ENCODE data around the gene TTC33.
"Not testable (repeated sequence)": the region's sequence is repeated elsewhere in the genome, so short reads cannot be mapped to it uniquely, and the experiment has no call there.

TTC33 gene

DNA sequence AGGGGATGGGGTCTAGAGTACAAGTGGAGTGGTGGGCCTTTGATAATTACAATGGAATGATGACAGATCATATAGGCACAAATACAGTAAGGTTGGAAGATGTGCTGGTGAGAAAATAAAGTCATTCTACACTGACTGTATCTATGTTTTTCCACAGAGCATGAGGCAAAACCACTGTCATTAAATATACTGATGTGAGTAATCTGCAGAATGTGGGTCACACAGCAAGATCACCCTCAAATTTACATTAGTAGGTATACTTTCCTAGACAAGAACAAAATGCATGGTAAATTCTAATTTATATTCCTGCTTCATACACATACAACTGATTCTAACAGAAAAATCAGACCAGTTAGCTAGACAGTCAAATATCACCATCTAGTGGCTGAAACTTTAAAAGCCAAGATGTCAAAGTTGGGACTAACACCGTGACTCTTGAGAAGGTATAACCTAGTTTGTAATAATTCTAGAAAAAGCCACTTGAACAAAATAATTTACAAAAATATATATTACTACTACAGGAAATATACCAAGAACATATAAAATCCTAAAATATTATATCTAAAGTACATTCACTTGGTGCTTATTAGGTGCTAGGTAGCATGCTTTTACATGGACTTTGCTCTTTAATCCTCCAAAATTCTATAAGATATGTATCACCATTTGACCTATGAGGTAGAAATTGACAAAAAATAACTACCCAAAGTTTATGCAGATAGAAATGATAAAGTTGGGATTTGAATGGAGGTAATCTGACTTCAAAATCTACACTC lies 19.5 kb downstream of the TTC33 start:
- peaks cover 0 to 19% (median 2%) of the 10 kb centered on the region in 4 donors for H3K4me1 ChIP-seq
- peaks cover 0 to 4% (median 0%) of the 10 kb centered on the region in 3 donors for H3K9me3 ChIP-seq
- H3K4me3 ChIP-seq, result no peak overlapping the region
- H3K27me3 ChIP-seq, result no peaks in the 10 kb centered on the region
- TF ChIP-seq, protein P1, sequence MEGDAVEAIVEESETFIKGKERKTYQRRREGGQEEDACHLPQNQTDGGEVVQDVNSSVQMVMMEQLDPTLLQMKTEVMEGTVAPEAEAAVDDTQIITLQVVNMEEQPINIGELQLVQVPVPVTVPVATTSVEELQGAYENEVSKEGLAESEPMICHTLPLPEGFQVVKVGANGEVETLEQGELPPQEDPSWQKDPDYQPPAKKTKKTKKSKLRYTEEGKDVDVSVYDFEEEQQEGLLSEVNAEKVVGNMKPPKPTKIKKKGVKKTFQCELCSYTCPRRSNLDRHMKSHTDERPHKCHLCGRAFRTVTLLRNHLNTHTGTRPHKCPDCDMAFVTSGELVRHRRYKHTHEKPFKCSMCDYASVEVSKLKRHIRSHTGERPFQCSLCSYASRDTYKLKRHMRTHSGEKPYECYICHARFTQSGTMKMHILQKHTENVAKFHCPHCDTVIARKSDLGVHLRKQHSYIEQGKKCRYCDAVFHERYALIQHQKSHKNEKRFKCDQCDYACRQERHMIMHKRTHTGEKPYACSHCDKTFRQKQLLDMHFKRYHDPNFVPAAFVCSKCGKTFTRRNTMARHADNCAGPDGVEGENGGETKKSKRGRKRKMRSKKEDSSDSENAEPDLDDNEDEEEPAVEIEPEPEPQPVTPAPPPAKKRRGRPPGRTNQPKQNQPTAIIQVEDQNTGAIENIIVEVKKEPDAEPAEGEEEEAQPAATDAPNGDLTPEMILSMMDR (IDR thresholded peaks at IDR 0.05), result peak; percentile 55 to 68
- intact Hi-C loops (cut with DNase I; ENCODE audit: low total_unique reads), result loop anchor here (5.0 kb wide), 1 partner anchor 1159 kb away; no protein-coding TSS in a partner anchor
- DNase-seq, result no peak
- peaks cover 13 to 18% (median 18%) of the 10 kb centered on the region in 3 donors for H3K36me3 ChIP-seq
- H3K27ac ChIP-seq, result no peak overlapping the region

DNA sequence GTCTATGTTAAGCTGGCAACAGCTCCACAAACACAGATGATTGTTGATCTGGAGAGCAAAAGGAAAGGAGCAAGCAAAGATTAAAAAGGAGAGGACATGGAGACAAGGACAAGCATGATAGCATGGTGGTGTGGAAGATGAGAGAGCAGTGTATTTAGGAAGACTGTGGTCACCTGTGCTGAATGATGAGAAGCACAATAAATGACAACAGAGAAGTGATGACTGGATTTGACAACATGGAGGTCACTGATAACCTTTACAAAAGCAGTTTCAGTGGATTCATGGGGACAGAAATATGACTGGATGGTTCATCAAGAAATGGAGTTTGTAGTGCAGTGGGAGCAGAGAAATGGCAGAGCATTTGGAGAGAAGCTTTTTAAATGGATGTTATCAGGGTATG lies 20.2 kb downstream of the TTC33 start:
- peaks cover 0 to 4% (median 0%) of the 10 kb centered on the region in 3 donors for H3K9me3 ChIP-seq
- intact Hi-C loops (cut with DNase I; ENCODE audit: low total_unique reads), result loop anchor here (5.0 kb wide), 1 partner anchor 1158 kb away; no protein-coding TSS in a partner anchor
- H3K27ac ChIP-seq, result no peak overlapping the region
- H3K4me1 ChIP-seq, result peaks cover 0 to 19% (median 2%) of the 10 kb centered on the region in 4 donors
- DNase-seq, result no peak
- H3K27me3 ChIP-seq, result no peaks in the 10 kb centered on the region
- H3K4me3 ChIP-seq, result no peak overlapping the region
- TF ChIP-seq, protein P1 (IDR thresholded peaks at IDR 0.05), result no peak
- H3K36me3 ChIP-seq, result peaks cover 6 to 11% (median 11%) of the 10 kb centered on the region in 3 donors

DNA sequence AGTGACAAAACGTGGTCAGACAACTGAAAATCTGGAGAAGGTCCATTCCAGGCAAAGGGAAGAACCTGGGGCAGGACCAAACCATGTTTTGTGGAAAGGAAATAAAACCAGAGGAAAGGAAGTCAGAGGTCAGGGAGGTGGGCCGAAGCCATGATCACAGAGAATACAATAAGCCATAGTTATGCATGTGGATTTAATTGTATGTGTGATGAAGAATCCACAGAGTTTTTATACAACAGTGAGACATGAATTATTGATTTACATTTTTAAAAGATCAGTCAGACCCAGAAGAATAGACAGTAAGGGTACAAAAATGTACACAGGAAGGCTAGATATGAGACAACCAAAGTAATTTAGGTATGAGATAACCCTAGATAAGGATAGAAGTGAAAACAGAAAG lies 20.8 kb downstream of the TTC33 start:
- no peak overlapping the region for H3K27ac ChIP-seq
- peaks cover 0 to 21% (median 2%) of the 10 kb centered on the region in 4 donors for H3K4me1 ChIP-seq
- intact Hi-C loops (cut with DNase I; ENCODE audit: low total_unique reads), result loop anchor here (5.0 kb wide), 1 partner anchor 1158 kb away; no protein-coding TSS in a partner anchor
- H3K4me3 ChIP-seq, result no peak overlapping the region
- no peak for DNase-seq
- TF ChIP-seq, protein P1 (IDR thresholded peaks at IDR 0.05), result no peak
- no peaks in the 10 kb centered on the region for H3K9me3 ChIP-seq
- no peaks in the 10 kb centered on the region for H3K27me3 ChIP-seq
- peaks cover 0 to 7% (median 5%) of the 10 kb centered on the region in 3 donors for H3K36me3 ChIP-seq

DNA sequence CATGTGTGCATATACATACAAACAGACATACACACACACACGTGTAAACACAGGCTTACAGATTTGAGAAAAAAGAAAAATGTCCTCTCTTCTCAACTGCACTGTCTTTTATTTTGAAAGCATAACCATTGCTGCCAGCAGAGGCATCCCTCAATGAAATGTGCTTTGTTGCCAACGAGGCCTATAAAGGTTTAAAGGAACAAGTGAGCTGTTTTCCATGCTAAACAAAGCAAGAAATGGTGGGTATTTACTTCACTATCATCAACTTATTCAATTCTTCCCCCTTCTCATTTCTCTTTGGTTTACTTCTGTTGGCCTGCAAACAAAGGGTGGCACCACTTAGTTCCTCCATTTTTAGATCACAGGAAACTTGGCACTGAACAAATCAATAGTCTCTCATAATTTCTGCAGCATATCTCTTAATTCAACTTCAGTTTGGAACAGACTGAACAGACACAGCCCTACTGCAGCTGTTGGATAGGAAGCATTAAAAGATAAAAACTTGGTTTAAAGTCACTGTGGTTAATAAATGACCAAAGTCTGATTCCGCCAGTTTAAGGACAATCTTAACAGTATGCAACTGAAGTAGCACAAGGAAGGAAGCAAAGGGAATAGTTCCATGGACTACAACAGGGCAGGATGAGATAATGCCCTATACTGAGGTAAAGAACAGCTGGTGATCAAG lies 21.7 kb downstream of the TTC33 start:
- H3K9me3 ChIP-seq, result no peaks in the 10 kb centered on the region
- no peaks in the 10 kb centered on the region for H3K27me3 ChIP-seq
- DNase-seq, result no peak
- peaks cover 0 to 26% (median 2%) of the 10 kb centered on the region in 4 donors for H3K4me1 ChIP-seq
- no peak overlapping the region for H3K27ac ChIP-seq
- intact Hi-C loops (cut with DNase I; ENCODE audit: low total_unique reads), result no loop called here
- no peak overlapping the region for H3K4me3 ChIP-seq
- TF ChIP-seq, protein P1 (IDR thresholded peaks at IDR 0.05), result no peak
- H3K36me3 ChIP-seq, result no peaks in the 10 kb centered on the region

DNA sequence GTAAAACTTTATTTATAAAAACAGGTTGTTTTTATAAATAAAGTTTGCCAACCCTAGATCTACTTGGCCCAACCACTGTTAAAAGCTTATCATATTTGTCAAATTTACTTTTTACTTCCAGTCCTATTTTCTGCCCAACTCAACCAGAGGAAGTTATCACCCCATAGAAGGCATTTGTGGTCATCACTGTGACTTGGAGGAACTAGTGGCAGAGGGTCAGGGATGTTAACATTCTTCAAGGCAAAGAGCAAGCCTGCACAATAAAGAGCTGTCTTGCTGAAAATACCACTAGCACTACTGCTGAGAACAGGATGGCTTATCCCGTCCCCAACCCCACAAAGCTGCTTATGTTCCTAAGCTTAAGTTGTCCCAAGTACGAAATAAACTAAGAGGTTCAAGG lies 22.3 kb downstream of the TTC33 start:
- H3K9me3 ChIP-seq, result no peaks in the 10 kb centered on the region
- H3K27me3 ChIP-seq, result no peaks in the 10 kb centered on the region
- H3K4me3 ChIP-seq, result no peak overlapping the region
- TF ChIP-seq, protein P1 (IDR thresholded peaks at IDR 0.05), result no peak
- intact Hi-C loops (cut with DNase I; ENCODE audit: low total_unique reads), result no loop called here
- no peaks in the 10 kb centered on the region for H3K36me3 ChIP-seq
- peaks cover 0 to 26% (median 2%) of the 10 kb centered on the region in 4 donors for H3K4me1 ChIP-seq
- no peak for DNase-seq
- H3K27ac ChIP-seq, result no peak overlapping the region

DNA sequence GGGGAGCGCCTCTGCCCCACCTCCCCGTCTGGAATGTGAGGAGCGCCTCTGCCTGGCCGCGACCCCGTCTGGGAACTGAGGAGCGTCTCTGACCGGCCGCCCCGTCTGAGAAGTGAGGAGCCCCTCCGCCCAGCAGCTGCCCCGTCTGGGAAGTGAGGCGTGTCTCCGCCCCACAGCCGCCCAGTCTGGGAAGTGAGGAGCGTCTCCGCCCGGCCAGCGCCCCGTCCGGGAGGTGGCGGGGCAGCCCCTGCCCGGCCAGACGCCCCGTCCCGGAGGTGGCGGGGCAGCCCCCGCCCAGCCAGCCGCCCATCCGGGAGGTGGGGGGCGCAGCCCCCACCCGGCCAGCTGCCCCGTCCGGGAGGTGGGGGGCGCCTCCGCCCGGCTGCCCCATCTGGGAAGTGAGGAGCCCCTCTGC lies 33.3 kb downstream of the TTC33 start:
- H3K36me3 ChIP-seq, result peaks cover 31 to 43% (median 35%) of the 10 kb centered on the region in 3 donors
- H3K4me1 ChIP-seq; H3K9me3 ChIP-seq; H3K4me3 ChIP-seq; H3K27ac ChIP-seq; DNase-seq; intact Hi-C loops (cut with DNase I; ENCODE audit: low total_unique reads); H3K27me3 ChIP-seq: not testable (repeated sequence)

Data from tibial artery (tissue), 4 donors.